K562 (cell line): Measurements from ENCODE around the gene MYO1A. TPM values are rescaled to one million over a fixed set of nuclear protein-coding genes. Genes with fewer than 3 reads are reported as not detected.

ENCODE experiments used
- BACH1 ChIP-seq: fragments of 200-800 bp; sonication (Bioruptor generic); IDR thresholded peaks from 2 replicates; pipeline ENCODE4 v1.6.1; 2016; ENCODE audit warnings: missing genetic modification characterization, missing compliant biosample characterization
- BRD9 ChIP-seq: fragments of 450-650 bp; IDR thresholded peaks from 2 replicates; pipeline ENCODE4 v1.6.1; 2018; ENCODE audit warnings: low read depth; ENCODE audit not compliant: partially characterized antibody
- CC2D1A ChIP-seq: fragments of 450-650 bp; IDR thresholded peaks from 2 replicates; pipeline ENCODE4 v1.6.1; 2017; ENCODE audit warnings: mild to moderate bottlenecking
- FOS ChIP-seq: IDR thresholded peaks from 3 replicates; pipeline ENCODE4 v1.6.1; 2011; ENCODE audit not compliant: insufficient read length; ENCODE audit errors: extremely low read depth
- FOXJ3 ChIP-seq: sonication (generic); formaldehyde crosslinking; IDR thresholded peaks from 2 replicates; pipeline ENCODE4 v1.4.0; 2020; ENCODE audit warnings: mild to moderate bottlenecking, missing genetic modification reagents
- GTF2E2 ChIP-seq: fragments of 200-800 bp; sonication (Bioruptor generic); IDR thresholded peaks from 2 replicates; pipeline ENCODE4 v1.6.1; 2016; ENCODE audit warnings: missing genetic modification characterization, missing compliant biosample characterization
- HMBOX1 ChIP-seq: sonication (generic); IDR thresholded peaks from 2 replicates; pipeline ENCODE4 v1.6.1; 2016
- HNRNPK ChIP-seq: fragments of 200-400 bp; formaldehyde crosslinking; IDR thresholded peaks from one replicate; pipeline ENCODE4 v1.6.1; 2018; ENCODE audit warnings: mild to moderate bottlenecking, low read depth, low read length; ENCODE audit not compliant: poor library complexity, severe bottlenecking
- JUND ChIP-seq, 2 experiments: IDR thresholded peaks; 2 replicates in 1 of 2; 3 replicates in 1 of 2; pipeline ENCODE4 v1.6.1; 2011; ENCODE audit warnings: borderline replicate concordance in 2 of 2, low read depth in 2 of 2, low read length in 2 of 2, improper control_type of control experiment in 1 of 2, missing biosample characterization in 1 of 2, missing genetic modification characterization in 1 of 2, missing genetic modification reagents in 1 of 2
- PYGO2 ChIP-seq: fragments of 450-650 bp; IDR thresholded peaks from 2 replicates; pipeline ENCODE4 v1.6.1; 2016; ENCODE audit warnings: mild to moderate bottlenecking, missing genetic modification characterization, moderate library complexity, missing compliant biosample characterization
- RFX7 ChIP-seq: fragments of 250-450 bp; sonication (Bioruptor Pico); IDR thresholded peaks from 2 replicates; pipeline ENCODE4 v1.5.1; 2021; ENCODE audit warnings: mild to moderate bottlenecking
- SMARCA5 ChIP-seq: fragments of 450-650 bp; IDR thresholded peaks from 2 replicates; pipeline ENCODE4 v1.6.1; 2016
- SMARCE1 ChIP-seq: fragments of 450-650 bp; IDR thresholded peaks from 2 replicates; pipeline ENCODE4 v1.7.1; 2016; ENCODE audit warnings: mild to moderate bottlenecking
- THAP7 ChIP-seq: fragments of 250-450 bp; sonication (Bioruptor Pico); IDR thresholded peaks from 2 replicates; pipeline ENCODE4 v1.5.0; 2021
- ZBTB1 ChIP-seq: sonication (generic); formaldehyde crosslinking; IDR thresholded peaks from 2 replicates; pipeline ENCODE4 v1.8.1; 2023; ENCODE audit warnings: missing genetic modification reagents, low read depth, mild to moderate bottlenecking, borderline replicate concordance
- ZNF174 ChIP-seq: fragments of 250-450 bp; sonication (Bioruptor Pico); IDR thresholded peaks from 2 replicates; pipeline ENCODE4 v1.4.0; 2020; ENCODE audit warnings: mild to moderate bottlenecking
- ZNF717 ChIP-seq: fragments of 250-450 bp; sonication (Bioruptor Pico); IDR thresholded peaks from 2 replicates; pipeline ENCODE4 v1.5.0; 2021
- polyA plus RNA-seq, 8 experiments: library from polyadenylated mRNA; depleted of rRNA in 4 of 8; stranded (reverse) in 5 of 8; unstranded in 3 of 8; fragments of >200 nt; fragmentation: Nextera tagmentation in 2 of 8; fragmentation: Illumina TruSeq in 1 of 8; extraction: Ambion mirVana in 2 of 8; extraction: Trizol in 1 of 8; gene quantifications; 2 replicates each; pipeline versions ENCODE4 v1.2.1 to v1.2.3, GENCODE V29; 2011 to 2014; ENCODE audit warnings: inconsistent platforms in 1 of 8, missing spikeins in 1 of 8
- total RNA-seq, 7 experiments: library from RNA; depleted of rRNA in 6 of 7; stranded (reverse); fragments of >200 nt in 6 of 7; fragmentation: Illumina TruSeq in 2 of 7; extraction: Trizol in 2 of 7; gene quantifications; 2 replicates each; pipeline versions ENCODE4 v1.2.1 to v1.2.3, GENCODE V29; 2011 to 2021; ENCODE audit warnings: low replicate concordance in 1 of 7

Gene MYO1A
- total and polyA plus RNA-seq, 9 of the 15 experiments (the other 6 are each of a cell fraction or from before 2014, with no cell fraction given): 0.03 to 0.29 (median 0.14) TPM; not detected in 2

GRCh38 chr12:57086493-57087009 is 36.6 kb upstream of the MYO1A start (continued):
- TF ChIP-seq THAP7 (no peak), BACH1 (tag) (0 out of 2 replicates have a peak, but pooled peaks have one; percentile 7), GTF2E2 (tag) (no peak), HMBOX1 (no peak), SMARCE1 (0 out of 2 replicates have a peak, but pooled peaks have one; percentile 10), RFX7 (CRISPR knock-in tag) (no peak), PYGO2 (tag) (no peak), ZBTB1 (CRISPR knock-in tag) (no peak), HNRNPK (no peak), ZNF174 (CRISPR knock-in tag) (no peak), CC2D1A (no peak), BRD9 (peak; percentile 36), SMARCA5 (no peak), ZNF717 (CRISPR knock-in tag) (no peak), FOS (no peak), FOXJ3 (CRISPR knock-in tag) (no peak), JUND (IDR thresholded peaks at IDR 0.05; ENCODE audit: borderline replicate concordance, low read depth, low read length) (0 out of 2 replicates have a peak, but pooled peaks have one; percentile 1), JUND (tag; IDR thresholded peaks at IDR 0.05; ENCODE audit: borderline replicate concordance, low read depth, low read length) (no peak)
